CD14-positive monocyte (primary cell): ENCODE measurements around the gene RPS21. TPM values are rescaled to one million over a fixed set of nuclear protein-coding genes. Genes with fewer than 3 reads are reported as not detected.

Experiments used
- DNase-seq, 3 donors: peaks; one replicate each; pipeline ENCODE4 v3.0.0-alpha.2; 2011 to 2022
- H2AFZ ChIP-seq: 2 replicates; pipeline ENCODE4 v1.6.0; 2012; ENCODE audit warnings: mild to moderate bottlenecking, low read depth, low read length, inconsistent platforms; ENCODE audit not compliant: insufficient read depth, poor library complexity, severe bottlenecking
- H3K27ac ChIP-seq, 2 donors: 1 replicate in 1 of 2; 2 replicates in 1 of 2; pipeline ENCODE4 v1.5.1; 2012 to 2013; ENCODE audit warnings: low read length in 2 of 2, control low read depth in 1 of 2, inconsistent platforms in 1 of 2, low read depth in 1 of 2, mild to moderate bottlenecking in 1 of 2
- H3K27me3 ChIP-seq, 2 donors: one replicate each; pipeline versions ENCODE4 v1.6.0 to v1.6.1; 2011 to 2013; ENCODE audit warnings: low read length in 2 of 2; ENCODE audit not compliant: control insufficient read depth in 2 of 2, insufficient read depth in 2 of 2
- H3K36me3 ChIP-seq, 2 donors: replicated peaks in 1 of 2; 1 replicate in 1 of 2; 2 replicates in 1 of 2; pipeline versions ENCODE4 v1.5.1 to v1.6.1; 2012 to 2013; ENCODE audit warnings: low read length in 2 of 2, control low read depth in 1 of 2, inconsistent platforms in 1 of 2, mild to moderate bottlenecking in 1 of 2; ENCODE audit not compliant: insufficient read depth in 2 of 2, control insufficient read depth in 1 of 2
- H3K4me1 ChIP-seq, 2 donors: 1 replicate in 1 of 2; 2 replicates in 1 of 2; pipeline versions ENCODE4 v1.5.1 to v1.6.1; 2012 to 2013; ENCODE audit warnings: low read length in 2 of 2, control low read depth in 1 of 2, inconsistent platforms in 1 of 2, mild to moderate bottlenecking in 1 of 2, moderate library complexity in 1 of 2; ENCODE audit not compliant: insufficient read depth in 2 of 2, control insufficient read depth in 1 of 2
- H3K4me2 ChIP-seq: replicated peaks from 2 replicates; pipeline ENCODE3; 2012; ENCODE audit warnings: low read length, moderate library complexity, mild to moderate bottlenecking; ENCODE audit not compliant: poor library complexity, severe bottlenecking; ENCODE audit errors: extremely low read depth
- H3K4me3 ChIP-seq, 3 experiments: fragments of 200-600 bp in 1 of 3; sonication (generic) in 1 of 3; replicated peaks in 1 of 3; 1 replicate in 2 of 3; 2 replicates in 1 of 3; pipeline ENCODE4 v1.5.1; 2011 to 2013; ENCODE audit warnings: low read length in 3 of 3, mild to moderate bottlenecking in 3 of 3, control low read depth in 2 of 3, low read depth in 2 of 3, inconsistent platforms in 1 of 3, moderate library complexity in 1 of 3
- H3K79me2 ChIP-seq: 2 replicates; pipeline ENCODE4 v1.6.0; 2012; ENCODE audit warnings: mild to moderate bottlenecking, control low read depth, inconsistent platforms, low read length, moderate library complexity; ENCODE audit not compliant: insufficient read depth
- H3K9ac ChIP-seq: 2 replicates; pipeline ENCODE4 v1.6.0; 2017; ENCODE audit warnings: low read length, mild to moderate bottlenecking; ENCODE audit not compliant: insufficient read depth, poor library complexity, severe bottlenecking
- H3K9me3 ChIP-seq, 2 donors: replicated peaks in 1 of 2; 1 replicate in 1 of 2; 2 replicates in 1 of 2; pipeline versions ENCODE4 v1.5.1 to v1.6.1; 2012 to 2013; ENCODE audit warnings: low read length in 2 of 2, control low read depth in 1 of 2; ENCODE audit not compliant: control insufficient read depth in 1 of 2, insufficient read depth in 1 of 2
- H4K20me1 ChIP-seq: 2 replicates; pipeline ENCODE4 v1.6.0; 2012; ENCODE audit warnings: mild to moderate bottlenecking, low read length, control low read depth, moderate library complexity; ENCODE audit not compliant: insufficient read depth
- H3K27ac Mint-ChIP-seq, 7 donors: one replicate each; pipeline ENCODE4 v1.8.0; 2020; ENCODE audit warnings: mild to moderate bottlenecking in 7 of 7, mixed read lengths in 7 of 7, moderate library complexity in 6 of 7, inconsistent platforms in 2 of 7
- H3K27me3 Mint-ChIP-seq, 3 donors: one replicate each; pipeline ENCODE4 v1.8.0; 2021 to 2022; ENCODE audit warnings: low read depth in 3 of 3, mild to moderate bottlenecking in 3 of 3, mixed read lengths in 3 of 3, moderate library complexity in 3 of 3, inconsistent platforms in 1 of 3
- H3K36me3 Mint-ChIP-seq, 2 donors: one replicate each; pipeline ENCODE4 v1.8.0; 2020; ENCODE audit warnings: mixed read lengths in 2 of 2, inconsistent platforms in 1 of 2, mild to moderate bottlenecking in 1 of 2
- H3K4me1 Mint-ChIP-seq: one replicate; pipeline ENCODE4 v1.8.0; 2020; ENCODE audit warnings: mild to moderate bottlenecking, mixed read lengths
- H3K4me3 Mint-ChIP-seq, 2 donors: one replicate each; pipeline ENCODE4 v1.8.0; 2020; ENCODE audit warnings: mild to moderate bottlenecking in 2 of 2, mixed read lengths in 2 of 2, moderate library complexity in 1 of 2
- H3K9me3 Mint-ChIP-seq, 7 donors: one replicate each; pipeline ENCODE4 v1.8.0; 2020 to 2022; ENCODE audit warnings: mixed read lengths in 7 of 7, mild to moderate bottlenecking in 6 of 7, moderate library complexity in 6 of 7, inconsistent platforms in 2 of 7
- CTCF ChIP-seq: fragments of 200-600 bp; IDR thresholded peaks from one replicate; pipeline ENCODE4 v1.8.0; 2022; ENCODE audit warnings: antibody characterized with exemption, mild to moderate bottlenecking
- WGBS: methylation state at CpG from one replicate; pipeline ENCODE4 v1.1.5; 2013; ENCODE audit warnings: missing lambda C conversion rate; ENCODE audit not compliant: insufficient coverage; 5-methylcytosine and 5-hydroxymethylcytosine counted together
- intact Hi-C, 2 donors: fragments of 100-400 bp; cut with micrococcal nuclease; formaldehyde crosslinking; loops; one replicate each; pipeline versions ENCODE4 v1.15.0 to v1.15.1; 2023
- polyA plus RNA-seq, 3 donors: library from polyadenylated mRNA; depleted of rRNA in 1 of 3; unstranded in 2 of 3; stranded (reverse) in 1 of 3; fragments of 300-500 nt in 2 of 3; fragments of >200 nt in 1 of 3; fragmentation: Illumina TruSeq in 2 of 3; gene quantifications; 1 replicate in 2 of 3; 2 replicates in 1 of 3; pipeline ENCODE4 v1.2.3, GENCODE V29; 2012 to 2021

RPS21 gene
- polyA plus RNA-seq, 3 donors = 799 to 6,263 (median 968) TPM

GRCh38 chr20:62436692-62437091, 49.8 kb downstream of the RPS21 start:
- no peaks in the 10 kb centered on the region for H3K36me3 Mint-ChIP-seq
- intact Hi-C loops = no loop called here
- H3K9me3 Mint-ChIP-seq = peaks cover 0 to 3% (median 0%) of the 10 kb centered on the region in 7 donors
- no peak overlapping the region for H3K27ac Mint-ChIP-seq
- no peak overlapping the region for H3K9ac ChIP-seq
- DNase-seq = no peak
- H4K20me1 ChIP-seq = no peaks in the 10 kb centered on the region
- peaks cover 0 to 4% of the 10 kb centered on the region in 2 donors for H3K27me3 ChIP-seq
- peaks cover 13 to 39% (median 22%) of the 10 kb centered on the region in 3 donors for H3K27me3 Mint-ChIP-seq
- no peaks in the 10 kb centered on the region for H3K36me3 ChIP-seq
- H3K4me3 ChIP-seq = no peak overlapping the region
- no peaks in the 10 kb centered on the region for H3K4me1 Mint-ChIP-seq
- no peak overlapping the region for H3K4me2 ChIP-seq
- no peak for TF ChIP-seq CTCF
- H3K4me1 ChIP-seq = no peaks in the 10 kb centered on the region
- H3K79me2 ChIP-seq = no peaks in the 10 kb centered on the region
- H3K27ac ChIP-seq = no peak overlapping the region
- no peak overlapping the region for H3K4me3 Mint-ChIP-seq
- 97% methylated on average over 3 of the region's 3 CpGs for WGBS
- H2AFZ ChIP-seq = no peak overlapping the region
- no peaks in the 10 kb centered on the region for H3K9me3 ChIP-seq

- Mint-ChIP-seq H3K4me3 (no peak overlapping the region), H3K27me3 (peaks cover 16 to 34% (median 24%) of the 10 kb centered on the region in 3 donors)
Measured at GRCh38 chr20:62437496-62437895, 50.6 kb downstream of the RPS21 start.

More at GRCh38 chr20:62437496-62437895, 50.6 kb downstream of the RPS21 start:
- Histone ChIP-seq H3K4me2 (no peak overlapping the region), H4K20me1 (no peaks in the 10 kb centered on the region), H3K4me3 (no peak overlapping the region), H3K27ac (no peak overlapping the region), H3K9ac (no peak overlapping the region), H3K27me3 (peaks cover 0 to 4% of the 10 kb centered on the region in 2 donors), H3K4me1 (no peaks in the 10 kb centered on the region), H3K36me3 (no peaks in the 10 kb centered on the region), H2AFZ (no peak overlapping the region), H3K9me3 (no peaks in the 10 kb centered on the region), H3K79me2 (no peaks in the 10 kb centered on the region)
- DNase-seq = no peak
- TF ChIP-seq CTCF = no peak
- intact Hi-C loops = no loop called here
- WGBS = 89% methylated on average over 8 of the region's 12 CpGs
- H3K27ac Mint-ChIP-seq = no peak overlapping the region
- H3K9me3 Mint-ChIP-seq = peaks cover 0 to 3% (median 0%) of the 10 kb centered on the region in 7 donors
- no peaks in the 10 kb centered on the region for H3K36me3 Mint-ChIP-seq
- H3K4me1 Mint-ChIP-seq = no peaks in the 10 kb centered on the region
